CMK (cell line): Measurements from ENCODE around the gene TLR10.
"Not testable (repeated sequence)": the region's sequence is repeated elsewhere in the genome, so short reads cannot be mapped to it uniquely, and the experiment has no call there.

Experiments used
- DNase-seq: peaks from one replicate; pipeline ENCODE4 v3.0.0-alpha.2; 2010; ENCODE audit warnings: low read depth

The TLR10 gene

GRCh38 chr4:38802561-38803355, 20.0 kb upstream of the TLR10 start:
- DNase-seq, result no peak

DNA sequence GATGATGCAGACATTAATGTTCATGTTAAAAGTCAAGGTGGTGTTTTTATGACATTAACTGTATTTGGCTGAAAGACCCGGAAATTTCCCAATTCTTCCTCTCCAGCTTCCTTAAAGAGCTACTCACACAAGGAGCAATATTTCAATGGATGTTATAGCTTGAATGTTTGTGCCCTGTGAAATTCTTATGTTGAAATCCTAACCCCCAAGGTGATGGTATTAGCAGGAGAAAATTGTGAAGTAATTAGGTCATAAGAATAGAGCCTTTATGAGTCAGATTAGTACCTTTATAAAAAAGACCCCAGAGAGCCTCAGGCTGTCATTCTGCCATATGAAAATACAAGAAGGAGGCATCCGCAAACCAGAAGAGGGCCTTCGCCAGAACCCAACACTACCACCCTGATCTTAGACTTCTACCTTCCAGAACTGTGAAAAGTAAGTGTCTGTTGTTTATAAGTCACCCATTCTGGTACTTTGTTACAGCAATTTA, 18.2 kb upstream of the TLR10 start:
- no peak for DNase-seq

GRCh38 chr4:38800366-38800765, 17.6 kb upstream of the TLR10 start:
- DNase-seq, result no peak

- no peak for DNase-seq
Observed at GRCh38 chr4:38795087-38795486, 12.3 kb upstream of the TLR10 start.

- no peak for DNase-seq
Observed at GRCh38 chr4:38794051-38794450, 11.3 kb upstream of the TLR10 start.

DNA sequence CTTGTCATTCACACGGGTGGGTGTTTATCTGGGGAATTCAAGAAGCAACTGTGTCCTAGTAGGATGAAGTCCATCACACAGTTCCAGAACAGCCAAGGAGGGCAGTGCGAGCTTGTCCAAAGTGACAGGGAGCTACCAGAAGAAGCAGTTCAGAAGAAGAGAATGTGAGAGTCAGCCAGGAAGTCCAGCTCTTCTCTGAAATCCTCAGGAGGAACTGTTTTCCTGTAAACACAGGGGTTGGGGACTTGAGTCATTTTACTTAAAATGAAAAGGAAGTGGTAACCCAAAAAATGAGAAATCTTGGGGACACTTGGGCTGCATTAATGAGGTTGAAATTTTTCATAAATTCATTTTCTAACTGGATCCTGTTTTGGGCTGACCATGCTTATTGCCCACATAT, 8.2 kb upstream of the TLR10 start:
- DNase-seq, result no peak

DNA sequence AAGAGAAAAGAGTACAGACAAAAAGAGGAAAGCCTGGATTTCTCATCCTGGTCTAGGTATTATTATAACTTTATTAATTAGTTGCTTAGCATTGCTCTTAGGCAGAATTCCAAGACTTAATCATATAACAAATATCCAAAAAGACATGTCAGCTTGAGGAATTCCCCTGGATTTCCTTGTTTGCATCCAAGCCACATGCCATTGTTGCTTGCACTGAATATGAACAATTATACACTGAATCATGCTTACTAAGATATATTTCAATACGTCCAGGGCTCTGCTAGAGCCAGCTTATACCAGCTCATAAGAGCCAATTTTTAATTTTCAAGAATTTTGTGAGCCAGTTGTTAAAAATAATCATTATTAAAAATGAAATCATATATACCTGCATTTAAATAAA, 5.5 kb upstream of the TLR10 start:
- DNase-seq, result no peak

- no peak for DNase-seq
Observed at GRCh38 chr4:38787693-38788092, 4.9 kb upstream of the TLR10 start.

DNA sequence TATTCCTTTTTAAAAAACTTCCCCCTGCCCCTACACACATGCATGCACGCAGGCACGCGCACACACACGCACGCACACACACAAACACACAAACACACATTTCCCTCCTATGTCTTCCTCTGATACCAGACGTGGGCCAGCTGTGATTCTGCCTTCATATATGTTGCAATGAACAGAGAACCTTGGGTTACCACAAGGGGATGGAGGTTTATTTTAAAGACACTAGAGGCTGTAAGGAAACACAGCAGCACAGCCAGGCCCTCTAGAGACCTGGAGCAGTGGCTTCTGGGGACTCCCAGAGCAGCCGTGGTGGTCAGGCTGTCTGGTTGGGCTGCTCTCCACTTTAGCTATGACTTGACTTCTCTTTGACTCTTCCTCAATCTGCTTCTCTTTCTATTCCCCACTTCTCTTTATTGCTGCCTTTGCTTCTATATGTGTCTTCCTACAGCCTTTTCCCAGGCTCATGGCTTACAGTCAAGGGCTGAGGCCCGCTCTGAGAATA, 3.2 kb upstream of the TLR10 start:
- no peak for DNase-seq

GRCh38 chr4:38785041-38785790, 2.4 kb upstream of the TLR10 start:
- no peak for DNase-seq

DNA sequence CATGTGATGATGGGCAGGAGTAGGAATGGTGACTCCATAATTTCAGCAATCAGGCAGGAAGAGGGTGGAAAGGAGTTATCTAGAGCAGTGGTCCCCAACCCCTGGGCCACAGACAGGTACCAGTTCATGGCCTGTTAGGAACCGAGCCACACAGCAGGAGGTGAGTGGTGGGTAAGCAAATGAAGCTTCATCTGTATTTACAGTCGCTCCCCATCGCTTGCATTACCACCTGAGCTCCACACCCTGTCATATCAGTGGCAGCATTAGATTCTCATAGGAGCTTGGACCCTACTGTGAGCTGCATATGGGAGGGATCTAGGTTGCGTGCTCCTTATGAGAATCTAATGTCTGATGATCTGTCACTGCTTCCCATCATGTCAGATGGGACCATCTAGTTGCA, 1.4 kb upstream of the TLR10 start:
- no peak for DNase-seq

DNA sequence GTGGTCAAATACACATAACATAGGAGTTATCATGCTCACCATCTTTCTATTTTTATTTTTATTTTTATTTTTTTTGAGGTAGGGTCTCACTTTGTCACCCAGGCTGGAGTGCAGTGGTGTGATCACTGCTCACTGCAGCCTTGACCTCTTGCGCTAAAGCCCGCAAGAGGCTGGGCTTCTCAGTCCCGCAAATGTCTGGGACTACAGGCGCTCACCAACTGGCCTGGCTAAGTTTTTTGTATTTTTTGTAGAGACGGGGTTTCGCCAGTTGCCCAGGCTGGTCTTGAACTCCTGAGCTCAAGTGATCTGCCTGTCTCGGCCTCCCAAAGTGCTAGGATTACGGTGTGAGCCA, 295 bp upstream of the TLR10 start:
- no peak for DNase-seq

DNA sequence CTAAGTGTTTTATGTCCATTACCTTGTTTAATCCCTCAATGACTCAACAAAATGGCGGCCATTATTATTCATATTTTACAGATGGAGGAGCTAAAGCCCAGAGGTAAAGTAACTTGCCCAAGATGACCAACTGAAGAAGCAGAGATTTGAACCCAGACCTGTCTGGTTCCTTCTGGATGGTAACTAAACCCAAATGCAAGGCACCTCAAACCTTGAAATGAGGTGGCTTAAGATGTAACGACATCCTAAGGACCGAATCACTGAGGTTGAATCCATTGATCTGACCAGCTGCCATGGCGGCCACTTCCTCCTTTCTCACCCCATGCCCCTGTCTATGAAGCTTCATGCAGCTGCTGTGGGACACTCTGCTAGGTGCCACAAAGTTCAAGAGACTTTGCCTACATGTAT, 932 bp downstream of the TLR10 start:
- no peak for DNase-seq

DNA sequence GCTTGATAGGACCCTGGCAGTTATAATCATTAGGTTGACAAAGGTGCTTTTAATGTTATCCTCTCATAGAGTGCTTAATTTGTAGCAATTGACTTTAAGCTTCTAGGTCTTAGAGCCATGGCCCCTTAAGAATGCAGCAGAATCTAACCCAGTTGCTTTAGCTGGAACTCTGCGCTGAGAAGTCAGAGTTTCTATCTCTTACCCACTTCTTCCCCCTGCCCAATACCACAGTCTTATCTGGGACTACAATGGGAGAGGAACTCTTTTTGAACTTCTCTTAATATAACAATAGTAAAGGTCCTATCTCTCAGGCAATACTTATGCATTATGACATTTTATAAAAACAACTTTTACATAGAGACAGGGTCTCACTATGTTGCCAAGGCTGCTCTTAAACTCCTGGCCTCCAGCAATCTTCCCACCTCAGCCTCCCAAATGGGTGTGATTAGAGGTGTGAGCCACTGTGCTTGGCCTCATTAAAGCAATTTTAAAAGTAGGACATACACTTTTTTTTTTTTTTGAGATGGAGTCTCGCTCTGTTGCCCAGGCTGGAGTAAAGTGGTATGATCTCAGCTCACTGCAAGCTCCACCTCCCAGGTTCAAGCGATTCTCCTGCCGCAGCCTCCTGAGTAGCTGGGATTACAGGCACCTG, 1.8 kb downstream of the TLR10 start:
- no peak for DNase-seq

GRCh38 chr4:38779790-38780189, 3.0 kb downstream of the TLR10 start:
- DNase-seq, result no peak

DNA sequence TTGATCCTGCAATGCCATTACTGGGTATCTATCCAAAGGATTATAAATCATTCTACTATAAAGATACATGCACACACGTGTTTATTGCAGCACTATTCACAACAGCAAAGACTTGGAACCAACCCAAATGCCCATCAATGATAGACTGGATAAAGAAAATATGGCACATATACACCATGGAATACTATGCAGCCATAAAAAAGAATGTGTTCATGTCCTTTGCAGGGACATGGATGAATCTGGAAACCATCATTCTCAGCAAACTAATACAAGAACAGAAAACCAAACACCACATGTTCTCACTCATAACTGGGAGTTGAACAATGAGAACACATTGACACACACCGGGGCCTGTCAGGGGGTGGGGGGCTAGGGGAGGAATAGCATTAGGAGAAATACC, 4.9 kb downstream of the TLR10 start:
- DNase-seq, result not testable (repeated sequence)

GRCh38 chr4:38775326-38775725, 7.5 kb downstream of the TLR10 start:
- DNase-seq, result no peak

DNA sequence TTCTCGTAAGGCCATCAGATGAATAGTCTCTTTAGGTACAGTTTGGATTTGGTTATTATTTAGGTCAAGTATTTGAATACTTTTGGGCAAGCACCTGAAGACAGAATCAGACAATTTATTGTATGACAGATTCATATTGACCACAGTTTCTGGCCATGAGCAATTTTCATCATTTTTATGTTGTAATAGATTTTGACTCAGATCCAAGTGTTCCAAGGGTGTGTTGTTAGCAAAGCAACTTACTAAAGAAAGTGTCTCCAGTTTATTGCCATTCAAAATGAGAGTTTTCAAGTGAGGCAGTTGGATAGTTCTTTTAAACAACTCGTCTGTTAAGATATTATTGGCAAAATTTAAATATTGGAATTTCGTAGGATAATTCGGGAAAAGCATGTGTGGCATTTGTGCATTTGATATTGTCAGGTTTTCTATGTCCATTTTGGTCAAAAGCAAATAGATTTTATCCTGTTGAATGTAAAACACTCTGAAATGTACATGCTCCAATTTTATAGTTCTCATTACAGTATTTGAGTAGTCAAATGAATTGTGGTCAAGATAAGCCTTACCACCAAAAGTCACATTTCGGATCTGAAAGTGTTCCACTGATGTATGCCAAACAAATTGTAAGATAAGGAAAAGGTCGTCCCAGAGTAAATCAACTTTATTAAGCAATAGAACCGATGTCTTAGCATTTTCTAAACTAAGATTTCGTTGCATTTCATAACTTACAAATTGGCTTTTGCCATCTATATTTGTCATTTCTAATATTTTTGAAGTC, 8.4 kb downstream of the TLR10 start:
- DNase-seq, result no peak

DNA sequence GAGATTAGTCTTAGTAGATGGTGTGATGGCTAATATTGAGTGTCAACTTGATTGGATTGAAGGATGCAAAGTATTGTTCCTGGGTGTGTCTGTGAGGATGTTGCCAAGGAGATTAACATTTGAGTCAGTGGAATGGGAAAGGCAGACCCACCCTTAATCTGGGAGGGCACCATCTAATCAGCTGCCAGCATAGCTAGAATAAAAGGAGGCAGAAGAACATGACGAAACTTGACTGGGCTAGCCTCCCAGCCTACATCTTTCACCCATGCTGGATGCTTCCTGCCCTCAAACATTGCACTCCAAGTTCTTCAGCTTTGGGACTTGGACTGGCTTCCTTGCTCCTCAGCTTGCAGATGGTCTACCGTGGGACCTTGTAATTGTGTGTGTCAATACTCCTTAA, 12.5 kb downstream of the TLR10 start:
- DNase-seq, result not testable (repeated sequence)

DNA sequence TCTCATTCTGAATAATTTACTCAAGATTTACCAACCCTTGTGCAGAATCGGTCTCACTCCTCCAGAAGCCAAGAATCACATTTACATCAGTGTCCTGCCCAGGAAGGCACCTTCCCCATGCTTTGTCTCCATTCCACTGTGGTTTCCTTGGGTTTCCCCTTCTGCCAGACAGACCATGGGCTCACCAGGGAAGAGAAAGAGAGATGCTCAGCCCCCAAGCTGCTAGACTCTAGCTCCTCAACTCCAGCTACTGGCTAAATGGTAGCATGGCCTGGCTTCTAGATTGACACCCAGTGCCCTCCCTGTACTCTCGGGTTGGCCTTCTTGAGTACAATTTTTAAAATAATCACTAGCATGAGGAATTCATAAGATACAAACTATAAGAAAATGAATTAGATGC, 12.9 kb downstream of the TLR10 start:
- no peak for DNase-seq

DNA sequence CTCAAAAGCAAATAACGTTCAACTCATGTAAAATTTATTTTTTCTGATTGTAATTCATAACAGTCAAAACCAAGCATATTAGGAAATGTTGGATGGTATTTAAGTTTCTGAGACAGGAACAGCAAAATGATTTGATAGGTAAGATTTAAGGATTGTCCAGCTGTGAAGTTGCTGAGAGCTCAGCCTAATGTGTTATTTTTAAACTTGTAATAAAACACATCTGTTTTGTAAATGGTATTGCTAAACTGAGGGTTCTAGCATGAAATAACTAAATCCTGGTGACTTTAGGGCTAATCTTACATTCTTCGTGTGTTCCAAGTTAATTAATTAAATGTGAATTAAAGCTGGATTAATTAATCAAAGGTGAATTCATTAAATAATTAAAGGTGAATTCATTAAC, 13.3 kb downstream of the TLR10 start:
- no peak for DNase-seq

DNA sequence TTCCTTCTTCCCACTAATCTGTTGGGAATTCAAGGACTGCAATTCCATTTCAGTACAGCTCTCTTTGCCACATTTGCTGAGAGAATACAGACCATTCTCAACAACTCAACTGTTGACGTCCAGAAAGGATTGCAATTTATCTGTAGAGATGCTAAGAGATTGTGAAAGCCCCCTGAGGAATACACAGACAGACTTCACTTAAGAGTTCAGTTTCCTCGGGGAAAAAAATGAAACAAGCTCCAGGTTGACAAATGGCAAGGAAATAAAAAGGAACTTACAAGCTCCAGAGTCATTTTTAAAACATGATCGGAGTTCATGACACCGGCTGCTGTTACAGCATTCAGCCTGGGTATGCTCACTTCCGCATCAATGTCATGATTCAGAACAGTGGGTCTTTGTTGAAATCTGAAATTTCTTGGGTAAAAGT, 13.8 kb downstream of the TLR10 start:
- no peak for DNase-seq
